ENCODE data around the gene QRSL1. TPM values are rescaled to one million over a fixed set of nuclear protein-coding genes. Genes with fewer than 3 reads are reported as not detected.

Gene QRSL1
- total and polyA plus RNA-seq, 2 of the 4 experiments (the other 2 are of a cell fraction), result 6.1 to 10.9 TPM

DNA sequence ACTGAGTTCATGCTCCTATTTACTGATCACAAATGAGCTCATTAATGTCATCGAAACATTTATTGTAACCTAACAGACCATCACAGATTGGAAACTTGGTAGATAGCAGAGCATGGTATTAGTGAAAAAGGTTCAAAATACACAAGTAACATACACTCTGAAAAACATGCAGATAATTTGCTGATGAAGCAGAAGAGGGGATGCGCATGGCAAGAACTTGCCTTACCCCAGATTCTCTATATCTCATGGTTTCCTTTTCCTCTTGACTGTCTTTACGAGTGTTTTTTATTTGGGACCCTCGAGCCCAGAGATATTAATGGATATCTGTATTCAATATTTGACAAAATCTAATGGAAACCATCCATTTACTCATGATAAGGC, 37.6 kb downstream of the QRSL1 start:
- Histone ChIP-seq H3K9me3 (ENCODE audit: control insufficient read depth, insufficient read depth, low read length) (no peaks in the 10 kb centered on the region), H3K27me3 (ENCODE audit: control insufficient read depth, insufficient read depth, low read length) (no peaks in the 10 kb centered on the region), H3K18ac (ENCODE audit: low read depth, low read length) (no peak overlapping the region), H3K4me3 (ENCODE audit: insufficient read depth, low read depth, low read length) (no peak overlapping the region), H2BK5ac (ENCODE audit: low read depth, low read length, poor library complexity, severe bottlenecking) (no peak overlapping the region), H4K91ac (ENCODE audit: insufficient read depth, low read depth, low read length) (no peak overlapping the region), H3K9ac (ENCODE audit: low read depth, low read length) (no peak overlapping the region), H3K14ac (replicated peaks; ENCODE audit: low read depth, low read length) (no peak overlapping the region), H3K23ac (ENCODE audit: low read depth, low read length) (no peak overlapping the region), H2BK15ac (ENCODE audit: low read depth, low read length) (no peak overlapping the region), H3K9me1 (ENCODE audit: insufficient read depth, low read length) (no peaks in the 10 kb centered on the region), H3K36me3 (ENCODE audit: control insufficient read depth, insufficient read depth, low read length) (peaks cover 5% of the 10 kb centered on the region; the same call in 1 of the 2 replicates), H3K4me1 (ENCODE audit: control insufficient read depth, insufficient read depth, low read length) (no peaks in the 10 kb centered on the region), H4K20me1 (ENCODE audit: insufficient read depth, low read length) (no peaks in the 10 kb centered on the region), H2AFZ (replicated peaks; ENCODE audit: low read length, poor library complexity) (no peak overlapping the region), H3K56ac (ENCODE audit: extremely low read depth, insufficient read depth, low read length) (no peak overlapping the region), H2BK120ac (ENCODE audit: low read depth, low read length) (no peak overlapping the region), H2BK20ac (ENCODE audit: low read depth, low read length) (no peak overlapping the region), H3K4ac (ENCODE audit: low read depth, low read length) (no peak overlapping the region), H3K27ac (ENCODE audit: insufficient read depth, low read length) (no peak overlapping the region), H4K8ac (ENCODE audit: low read depth in 2 of 2, low read length in 2 of 2) (no peak overlapping the region), H3K79me1 (ENCODE audit: low read depth in 1 of 2, low read length in 2 of 2) (no peaks in the 10 kb centered on the region), H3K4me2 (ENCODE audit: low read depth, low read length) (no peak overlapping the region), H2AK9ac (replicated peaks; ENCODE audit: low read depth, low read length, poor library complexity) (no peak overlapping the region), H4K5ac (ENCODE audit: low read depth, low read length) (no peak overlapping the region), H2AK5ac (ENCODE audit: low read depth, low read length) (no peak overlapping the region)
- ChIA-PET CTCF (no interaction called here), POLR2A (ENCODE audit: unreplicated experiment) (no interaction called here)
- intact Hi-C loops (cut with micrococcal nuclease), result no loop called here
- in situ Hi-C loops (cut with MboI; ENCODE audit: low sequenced_read_pairs), result no loop called here
- no peak for ATAC-seq (ENCODE audit: low read depth)
- DNase-seq, result no peak
- no peak for TF ChIP-seq CTCF (conservative IDR thresholded peaks at IDR 0.05; ENCODE audit: low read depth, low read length)
- TF ChIP-seq RCOR1 (IDR thresholded peaks at IDR 0.05; ENCODE audit: insufficient replicate concordance, low read length), result no peak
- peak; percentile 67 for TF ChIP-seq MAFK (IDR thresholded peaks at IDR 0.05; ENCODE audit: low read depth, low read length)
- WGBS, 2 experiments (ENCODE audit: extremely low coverage in 2 of 2, insufficient read length in 1 of 2), result no CpG with 5 or more reads among the region's 4 CpGs
- dilution Hi-C loops (cut with HindIII; ENCODE audit: low sequenced_read_pairs, unreplicated experiment), result no loop called here
- no TSS peak for BruUV-seq (replicated peaks)

Measured in IMR-90 (cell line).